IMR-90 (cell line): ENCODE data around the gene GABRP. TPM values are rescaled to one million over a fixed set of nuclear protein-coding genes. Genes with fewer than 3 reads are reported as not detected.

Experiments used
- ATAC-seq: fragments of 200-7000 bp; cut with Tn5 transposase; 2 replicates; pipeline ENCODE4 v1.9.1; 2020; ENCODE audit warnings: low read depth, mild to moderate bottlenecking, moderate library complexity
- BruUV-seq: library from RNA; stranded (reverse); fragments of 400-500 nt; replicated peaks from 2 replicates; lab custom pipeline; 2021; lab: Mats Ljungman, UMichigan
- CTCF ChIA-PET: fragments of 300-600 bp; formaldehyde crosslinking; extraction: SDS; loops from one replicate; lab custom pipeline; 2021; ENCODE audit warnings: antibody characterized with exemption; lab: Yijun Ruan, JAX
- POLR2A ChIA-PET: fragments of 300-600 bp; sonication (Branson Sonifier 250); formaldehyde crosslinking; loops from one replicate; lab custom pipeline; 2022; ENCODE audit warnings: antibody characterized with exemption; ENCODE audit not compliant: unreplicated experiment; lab: Charles Lee
- DNase-seq: peaks from one replicate; pipeline ENCODE4 v3.0.0; 2013
- H2AFZ ChIP-seq: replicated peaks from 2 replicates; pipeline ENCODE3; 2013; ENCODE audit warnings: low read length, mild to moderate bottlenecking; ENCODE audit not compliant: poor library complexity
- H2AK5ac ChIP-seq: 2 replicates; pipeline ENCODE4 v1.6.1; 2013; ENCODE audit warnings: low read depth, low read length, inconsistent platforms
- H2AK9ac ChIP-seq: replicated peaks from 2 replicates; pipeline ENCODE3; 2013; ENCODE audit warnings: mild to moderate bottlenecking, low read depth, low read length, moderate library complexity; ENCODE audit not compliant: poor library complexity
- H2BK120ac ChIP-seq: 2 replicates; pipeline ENCODE4 v1.6.1; 2013; ENCODE audit warnings: low read depth, low read length, inconsistent platforms
- H2BK15ac ChIP-seq: 3 replicates; pipeline ENCODE4 v1.6.1; 2013; ENCODE audit warnings: low read depth, low read length, inconsistent platforms
- H2BK20ac ChIP-seq: 2 replicates; pipeline ENCODE4 v1.6.1; 2013; ENCODE audit warnings: low read depth, mild to moderate bottlenecking, inconsistent platforms, low read length, moderate library complexity
- H2BK5ac ChIP-seq: 2 replicates; pipeline ENCODE4 v1.6.1; 2013; ENCODE audit warnings: mild to moderate bottlenecking, low read depth, low read length, inconsistent platforms; ENCODE audit not compliant: poor library complexity, severe bottlenecking
- H3K14ac ChIP-seq: replicated peaks from 2 replicates; pipeline ENCODE4 v1.6.1; 2013; ENCODE audit warnings: low read depth, low read length, inconsistent platforms
- H3K18ac ChIP-seq: 2 replicates; pipeline ENCODE4 v1.6.1; 2013; ENCODE audit warnings: low read depth, low read length, control low read depth
- H3K23ac ChIP-seq: 2 replicates; pipeline ENCODE4 v1.6.1; 2013; ENCODE audit warnings: low read depth, low read length, inconsistent platforms
- H3K27ac ChIP-seq: 2 replicates; pipeline ENCODE4 v1.5.1; 2013; ENCODE audit warnings: mild to moderate bottlenecking, control low read depth, low read length; ENCODE audit not compliant: insufficient read depth
- H3K27me3 ChIP-seq: 2 replicates; pipeline ENCODE4 v1.6.1; 2013; ENCODE audit warnings: low read length; ENCODE audit not compliant: control insufficient read depth, insufficient read depth
- H3K36me3 ChIP-seq: 2 replicates; pipeline ENCODE4 v1.6.1; 2013; ENCODE audit warnings: low read length, mixed read lengths; ENCODE audit not compliant: control insufficient read depth, insufficient read depth
- H3K4ac ChIP-seq: 2 replicates; pipeline ENCODE4 v1.6.1; 2013; ENCODE audit warnings: low read depth, low read length, inconsistent platforms
- H3K4me1 ChIP-seq: 2 replicates; pipeline ENCODE4 v1.6.1; 2013; ENCODE audit warnings: low read length, mixed read lengths; ENCODE audit not compliant: control insufficient read depth, insufficient read depth
- H3K4me2 ChIP-seq: 2 replicates; pipeline ENCODE4 v1.6.1; 2013; ENCODE audit warnings: low read depth, mild to moderate bottlenecking, control low read depth, low read length, moderate library complexity
- H3K4me3 ChIP-seq: 2 replicates; pipeline ENCODE4 v1.5.1; 2013; ENCODE audit warnings: low read depth, mild to moderate bottlenecking, control low read depth, low read length, moderate library complexity; ENCODE audit not compliant: insufficient read depth
- H3K56ac ChIP-seq: 2 replicates; pipeline ENCODE4 v1.6.1; 2013; ENCODE audit warnings: low read length, inconsistent platforms; ENCODE audit not compliant: insufficient read depth; ENCODE audit errors: extremely low read depth
- H3K79me1 ChIP-seq, 2 experiments: 2 replicates each; pipeline ENCODE4 v1.6.1; 2013; ENCODE audit warnings: low read length in 2 of 2, inconsistent platforms in 1 of 2, low read depth in 1 of 2
- H3K9ac ChIP-seq: 2 replicates; pipeline ENCODE4 v1.6.1; 2013; ENCODE audit warnings: low read depth, low read length, control low read depth
- H3K9me1 ChIP-seq: 2 replicates; pipeline ENCODE4 v1.6.1; 2013; ENCODE audit warnings: low read length, inconsistent platforms; ENCODE audit not compliant: insufficient read depth
- H3K9me3 ChIP-seq: 2 replicates; pipeline ENCODE4 v1.6.1; 2013; ENCODE audit warnings: low read length; ENCODE audit not compliant: control insufficient read depth, insufficient read depth
- H4K20me1 ChIP-seq: 2 replicates; pipeline ENCODE4 v1.6.1; 2013; ENCODE audit warnings: low read length, inconsistent platforms; ENCODE audit not compliant: insufficient read depth
- H4K5ac ChIP-seq: 2 replicates; pipeline ENCODE4 v1.6.1; 2013; ENCODE audit warnings: mild to moderate bottlenecking, low read depth, low read length, control low read depth
- H4K8ac ChIP-seq, 2 experiments: 2 replicates each; pipeline ENCODE4 v1.6.1; 2013; ENCODE audit warnings: low read depth in 2 of 2, low read length in 2 of 2, control low read depth in 1 of 2, inconsistent platforms in 1 of 2
- H4K91ac ChIP-seq: 2 replicates; pipeline ENCODE4 v1.6.1; 2013; ENCODE audit warnings: low read depth, low read length, inconsistent platforms; ENCODE audit not compliant: insufficient read depth
- CEBPB ChIP-seq: IDR thresholded peaks from 2 replicates; pipeline ENCODE4 v1.6.1; 2012; ENCODE audit warnings: low read depth, low read length, improper control_type of control experiment
- CTCF ChIP-seq: conservative IDR thresholded peaks from 2 replicates; pipeline ENCODE4 v1.5.1; 2012; ENCODE audit warnings: mild to moderate bottlenecking, low read depth, low read length, improper control_type of control experiment
- WGBS, 2 experiments: methylation state at CpG; one replicate each; pipeline versions ENCODE4 v1.1.5 to v1.1.7; 2013; ENCODE audit warnings: missing lambda C conversion rate in 2 of 2; ENCODE audit not compliant: insufficient read length in 1 of 2; ENCODE audit errors: extremely low coverage in 2 of 2; 5-methylcytosine and 5-hydroxymethylcytosine counted together
- dilution Hi-C: fragments of 300-500 bp; cut with HindIII; formaldehyde crosslinking; loops from one replicate; pipeline ENCODE4 v1.14.3; 2018; ENCODE audit warnings: low sequenced_read_pairs; ENCODE audit not compliant: unreplicated experiment
- in situ Hi-C: fragments of 300-500 bp; cut with MboI; formaldehyde crosslinking; loops from 3 replicates; pipeline ENCODE4 v1.14.3; 2019; ENCODE audit warnings: low sequenced_read_pairs, inconsistent platforms, mixed read lengths
- intact Hi-C: fragments of 100-400 bp; cut with micrococcal nuclease; formaldehyde crosslinking; loops from 2 replicates; pipeline ENCODE4 v1.10.0; 2022
- polyA plus RNA-seq, 3 experiments: library from polyadenylated mRNA; depleted of rRNA; stranded (reverse); fragments of >200 nt; gene quantifications; 2 replicates each; pipeline ENCODE4 v1.2.3, GENCODE V29; 2012; ENCODE audit warnings: low replicate concordance in 1 of 3
- total RNA-seq: library from RNA; depleted of rRNA; stranded (reverse); fragments of >200 nt; gene quantifications from 2 replicates; pipeline ENCODE4 v1.2.3, GENCODE V29; 2012

The GABRP gene
- total and polyA plus RNA-seq, 2 of the 4 experiments (the other 2 are of a cell fraction) = not detected

GRCh38 chr5:170818232-170818631 lies 34.7 kb downstream of the GABRP start:
- H3K9ac ChIP-seq = no peak overlapping the region

More at GRCh38 chr5:170818232-170818631, 34.7 kb downstream of the GABRP start:
- no peak overlapping the region for H2BK120ac ChIP-seq
- ATAC-seq (peak; percentile 81), DNase-seq (peak; percentile 71)
- TF ChIP-seq CEBPB = peak; percentile 54
- no peak for TF ChIP-seq CTCF
- H3K4me2 ChIP-seq = no peak overlapping the region
- no peak overlapping the region for H3K56ac ChIP-seq
- H4K5ac ChIP-seq = no peak overlapping the region
- no peaks in the 10 kb centered on the region; the same call in 1 of the 2 replicates for H3K27me3 ChIP-seq
- no peak overlapping the region for H2AK5ac ChIP-seq
- no peak overlapping the region for H3K27ac ChIP-seq
- no peak overlapping the region for H2BK20ac ChIP-seq
- H2AK9ac ChIP-seq = no peak overlapping the region
- no peak overlapping the region for H3K14ac ChIP-seq
- no peak overlapping the region for H3K18ac ChIP-seq
- no TSS peak for BruUV-seq
- H2BK5ac ChIP-seq = peak overlapping the region; percentile 48
- WGBS, 2 experiments = no CpG with 5 or more reads among the region's 1 CpG
- no peaks in the 10 kb centered on the region for H3K9me3 ChIP-seq
- H2AFZ ChIP-seq = no peak overlapping the region
- no peak overlapping the region for H4K91ac ChIP-seq
- H4K20me1 ChIP-seq = no peaks in the 10 kb centered on the region
- POLR2A ChIA-PET = no interaction called here
- H4K8ac ChIP-seq = no peak overlapping the region; a peak in 1 of 4 replicates
- intact Hi-C loops = loop anchor here (1.0 to 5.0 kb wide), 2 partner anchors 34 to 44 kb away; partner anchors contain the start of gene RANBP17
- H3K4ac ChIP-seq = no peak overlapping the region
- CTCF ChIA-PET = no interaction called here
- no peaks in the 10 kb centered on the region for H3K79me1 ChIP-seq
- dilution Hi-C loops = no loop called here
- no peak overlapping the region for H3K4me3 ChIP-seq
- in situ Hi-C loops = loop anchor here (25.0 kb wide), 1 partner anchor 344 kb away; no protein-coding TSS in a partner anchor
- H3K9me1 ChIP-seq = no peaks in the 10 kb centered on the region
- no peaks in the 10 kb centered on the region; the same call in 1 of the 2 replicates for H3K4me1 ChIP-seq
- H2BK15ac ChIP-seq = no peak overlapping the region
- H3K36me3 ChIP-seq = no peaks in the 10 kb centered on the region
- H3K23ac ChIP-seq = no peak overlapping the region
